GM12864 (cell line): ENCODE data around the gene USP47.

ENCODE experiments used
- DNase-seq: peaks from one replicate; pipeline ENCODE4 v3.0.0-alpha.2; 2011; ENCODE audit warnings: low read depth
- H3K4me3 ChIP-seq: 2 replicates; pipeline ENCODE4 v1.5.1; 2011; ENCODE audit warnings: mild to moderate bottlenecking, low read depth, low read length, control low read depth
- TF ChIP-seq, protein P1 (sequence below): IDR thresholded peaks from 2 replicates; pipeline ENCODE4 v1.5.1; 2011; ENCODE audit warnings: low read depth, mild to moderate bottlenecking, moderate library complexity, low read length, control low read depth, inconsistent platforms; ENCODE audit errors: missing control alignments

The USP47 gene

DNA sequence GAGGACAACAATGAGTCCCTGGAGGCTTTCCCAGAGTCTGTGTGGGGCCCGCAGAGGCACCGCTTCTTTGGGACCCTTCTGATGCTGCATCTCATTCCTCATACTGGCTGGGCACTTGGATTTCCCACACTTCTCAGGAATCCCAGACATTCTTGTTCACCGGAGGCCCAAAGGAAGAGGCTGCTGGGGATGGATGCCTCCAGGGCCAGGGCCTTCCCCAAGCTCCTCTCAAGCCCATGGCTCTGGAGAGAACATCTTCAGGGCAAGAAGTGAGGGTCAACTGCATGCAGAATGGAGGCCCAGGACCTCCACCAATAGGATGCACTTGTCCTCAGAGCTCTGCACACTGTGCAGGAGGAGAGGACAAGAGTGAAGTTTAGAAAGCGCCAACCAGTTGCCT is 132.1 kb downstream of the USP47 start:
- no peak overlapping the region for H3K4me3 ChIP-seq
- TF ChIP-seq, protein P1, sequence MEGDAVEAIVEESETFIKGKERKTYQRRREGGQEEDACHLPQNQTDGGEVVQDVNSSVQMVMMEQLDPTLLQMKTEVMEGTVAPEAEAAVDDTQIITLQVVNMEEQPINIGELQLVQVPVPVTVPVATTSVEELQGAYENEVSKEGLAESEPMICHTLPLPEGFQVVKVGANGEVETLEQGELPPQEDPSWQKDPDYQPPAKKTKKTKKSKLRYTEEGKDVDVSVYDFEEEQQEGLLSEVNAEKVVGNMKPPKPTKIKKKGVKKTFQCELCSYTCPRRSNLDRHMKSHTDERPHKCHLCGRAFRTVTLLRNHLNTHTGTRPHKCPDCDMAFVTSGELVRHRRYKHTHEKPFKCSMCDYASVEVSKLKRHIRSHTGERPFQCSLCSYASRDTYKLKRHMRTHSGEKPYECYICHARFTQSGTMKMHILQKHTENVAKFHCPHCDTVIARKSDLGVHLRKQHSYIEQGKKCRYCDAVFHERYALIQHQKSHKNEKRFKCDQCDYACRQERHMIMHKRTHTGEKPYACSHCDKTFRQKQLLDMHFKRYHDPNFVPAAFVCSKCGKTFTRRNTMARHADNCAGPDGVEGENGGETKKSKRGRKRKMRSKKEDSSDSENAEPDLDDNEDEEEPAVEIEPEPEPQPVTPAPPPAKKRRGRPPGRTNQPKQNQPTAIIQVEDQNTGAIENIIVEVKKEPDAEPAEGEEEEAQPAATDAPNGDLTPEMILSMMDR, result no peak
- no peak for DNase-seq

DNA sequence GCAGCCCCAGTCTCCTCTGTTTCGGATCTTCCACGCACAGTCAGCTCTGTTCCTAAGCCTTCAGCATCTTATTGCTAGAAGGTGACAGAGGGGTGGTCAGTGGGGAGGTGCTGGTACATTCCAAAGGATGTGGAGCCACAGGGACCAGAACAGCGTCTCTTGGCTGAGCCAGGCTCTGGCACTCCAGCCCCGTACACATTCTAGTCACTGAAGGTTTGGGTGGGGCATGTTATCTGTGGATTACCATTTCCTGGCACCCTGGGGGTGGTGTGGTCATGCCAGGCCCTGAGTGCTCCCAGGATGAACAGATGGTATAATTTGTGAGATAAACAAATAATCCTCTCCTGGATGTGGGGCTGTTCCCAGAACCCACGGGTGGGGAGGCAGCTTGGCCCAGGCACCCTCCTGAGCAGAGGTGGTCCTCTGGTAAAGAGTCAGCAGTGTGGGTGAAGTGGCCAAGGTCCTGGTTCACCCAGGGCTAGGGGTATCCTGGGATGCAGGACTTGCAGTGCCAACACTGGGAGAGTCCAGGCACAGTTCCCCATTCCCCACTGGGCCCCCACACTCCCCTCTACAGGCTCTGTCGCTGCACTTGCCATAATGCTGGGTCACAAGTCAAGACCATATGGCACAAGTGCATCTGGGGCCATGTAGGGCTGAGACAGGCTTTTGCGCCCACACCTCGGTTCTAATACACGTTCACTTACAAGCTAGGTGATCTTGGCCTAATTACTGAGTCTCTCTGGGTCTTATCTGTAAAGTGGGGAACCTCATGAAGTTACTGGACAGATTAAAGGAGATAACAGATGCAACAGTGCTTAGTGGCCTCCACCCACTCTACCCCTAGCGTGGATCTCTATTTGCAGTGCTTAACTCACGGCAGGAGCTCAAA is 133.7 kb downstream of the USP47 start:
- TF ChIP-seq, protein P1, result no peak
- DNase-seq, result no peak
- no peak overlapping the region for H3K4me3 ChIP-seq

DNA sequence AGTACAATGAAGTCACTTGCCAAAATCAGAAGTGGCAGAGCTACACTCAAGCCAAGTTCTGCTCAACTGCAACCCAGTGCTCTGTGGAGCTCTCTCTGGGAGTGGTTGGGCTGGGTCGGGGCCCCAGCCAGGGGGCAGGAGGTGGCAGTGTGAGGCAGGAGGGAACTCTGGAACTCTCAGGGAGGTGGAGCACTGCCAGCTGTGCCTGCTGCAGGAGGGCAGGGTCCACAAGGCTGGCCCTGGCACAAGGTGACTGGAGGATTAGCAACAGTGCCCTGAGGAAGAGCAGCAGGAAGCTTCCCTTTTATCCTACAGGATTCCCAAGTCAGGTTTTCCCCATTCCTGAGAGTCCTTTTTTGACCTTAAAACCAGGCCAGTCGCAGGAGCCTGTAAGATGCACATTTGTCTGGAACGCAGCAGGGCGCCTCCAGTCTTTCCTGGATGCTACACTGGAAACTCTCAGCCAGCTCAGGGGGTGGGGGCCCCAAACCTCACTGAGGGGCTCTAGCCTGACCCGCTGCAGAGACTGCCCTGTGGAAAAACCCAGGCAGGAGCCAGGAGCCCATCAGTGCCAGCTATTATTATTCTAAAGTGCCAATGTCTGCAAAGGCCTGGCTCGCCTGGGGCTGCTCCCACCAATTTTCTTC is 134.8 kb downstream of the USP47 start:
- TF ChIP-seq, protein P1, result no peak
- H3K4me3 ChIP-seq, result no peak overlapping the region
- no peak for DNase-seq

DNA sequence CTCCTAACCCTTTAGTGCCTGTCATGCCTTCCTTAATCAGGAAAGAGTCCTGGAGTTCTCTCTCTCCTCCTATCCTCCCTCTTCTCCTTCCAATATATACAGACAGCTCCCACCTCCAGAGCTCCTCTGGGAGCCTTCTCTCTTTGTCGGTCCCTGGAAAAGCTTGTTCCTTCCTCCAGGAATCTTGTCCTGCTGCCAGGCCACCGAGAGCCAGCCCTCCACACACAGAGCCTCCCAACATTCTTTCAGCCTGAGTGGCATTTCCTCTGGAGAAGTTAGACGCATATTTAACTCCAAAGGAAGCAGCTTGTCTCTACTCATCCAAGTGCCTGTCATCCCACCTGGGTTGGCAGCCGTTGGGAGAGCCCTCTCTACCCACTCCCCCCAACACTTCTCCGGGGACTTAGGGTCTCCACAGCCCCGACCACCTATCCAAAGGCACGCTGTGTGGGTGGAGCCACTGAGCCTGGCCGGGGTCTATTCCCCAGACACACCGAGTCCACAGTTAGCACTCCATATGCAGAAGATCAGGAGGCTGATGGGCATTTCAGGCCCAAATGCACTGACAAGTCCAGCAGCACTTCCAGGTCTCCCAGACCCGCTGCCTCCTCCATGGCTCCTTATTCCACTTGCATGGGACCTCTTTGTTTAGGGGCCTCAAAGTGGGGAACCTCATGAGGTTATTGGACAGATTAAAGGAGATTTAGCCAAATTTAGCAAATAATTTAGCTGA is 135.6 kb downstream of the USP47 start:
- DNase-seq, result no peak
- TF ChIP-seq, protein P1, result no peak
- H3K4me3 ChIP-seq, result no peak overlapping the region

DNA sequence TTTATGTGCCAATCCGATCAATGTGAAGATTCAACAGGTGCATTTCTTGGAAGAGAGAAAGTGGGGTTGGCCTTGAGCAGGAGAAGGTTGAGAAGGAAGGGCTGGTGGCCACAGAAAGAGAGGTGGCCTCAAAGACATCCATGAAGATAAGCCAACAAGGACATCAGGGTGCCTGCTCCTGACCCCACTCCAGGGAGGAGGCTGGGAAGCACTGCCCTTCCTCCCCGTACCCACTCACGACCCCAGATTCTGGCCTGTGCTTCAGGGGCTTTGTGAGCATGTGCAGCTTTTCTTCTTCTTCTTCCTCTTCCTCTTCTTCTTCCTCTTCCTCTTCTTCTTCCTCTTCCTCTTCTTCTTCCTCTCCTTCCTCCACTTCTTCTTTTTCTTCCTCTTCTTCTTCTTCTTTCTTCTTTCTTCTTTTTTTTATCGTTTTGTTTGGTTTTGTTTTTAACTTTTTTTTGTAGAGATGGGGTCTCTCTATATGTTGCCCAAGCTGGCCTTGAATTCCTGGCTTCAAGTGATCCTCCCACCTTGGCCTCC is 136.4 kb downstream of the USP47 start:
- no peak for DNase-seq
- TF ChIP-seq, protein P1, result no peak
- H3K4me3 ChIP-seq, result no peak overlapping the region

DNA sequence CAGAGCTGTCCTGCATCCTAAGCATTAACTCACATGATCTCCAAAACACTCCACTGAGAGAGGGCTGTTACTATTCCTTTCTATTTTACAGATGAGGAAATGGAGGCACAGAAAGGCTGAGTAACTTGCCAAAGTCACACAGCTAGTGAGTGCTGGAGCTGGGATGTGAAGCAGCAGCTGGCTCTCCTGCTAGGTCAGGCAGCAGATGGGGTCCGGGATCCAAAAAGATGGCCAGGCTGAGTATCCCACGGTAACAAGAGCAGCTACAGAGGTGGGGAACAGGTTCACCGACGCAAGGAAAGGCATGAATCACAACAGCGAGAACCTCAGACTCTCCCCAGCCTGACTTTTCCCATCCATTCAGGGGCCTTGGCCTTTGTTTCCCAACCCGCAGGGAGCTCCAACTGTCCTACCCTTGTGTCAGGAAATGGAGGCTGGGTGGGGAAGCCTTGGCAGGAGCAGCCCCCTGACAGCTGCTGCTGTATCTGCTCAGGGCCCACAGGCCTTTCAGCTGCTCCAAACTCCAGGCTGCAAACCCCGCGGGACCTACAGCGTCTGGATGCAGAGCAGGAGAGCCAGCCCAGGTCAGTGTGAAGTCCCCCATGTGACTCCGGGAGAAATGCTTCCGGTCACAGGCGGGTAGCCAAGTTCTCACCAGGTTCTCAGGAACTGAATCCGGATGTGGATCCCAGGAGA is 137.2 kb downstream of the USP47 start:
- H3K4me3 ChIP-seq, result no peak overlapping the region
- TF ChIP-seq, protein P1, result no peak
- DNase-seq, result no peak
